Right lobe of liver (tissue), 6 donors: ENCODE data around the gene METAP2. TPM values are rescaled to one million over a fixed set of nuclear protein-coding genes. Genes with fewer than 3 reads are reported as not detected.
"Not testable (repeated sequence)": the region's sequence is repeated elsewhere in the genome, so short reads cannot be mapped to it uniquely, and the experiment has no call there.

ENCODE experiments used
- ATAC-seq, 4 donors: fragments of 200-7000 bp; cut with Tn5 transposase; one replicate each; pipeline ENCODE4 v1.9.1; 2020; ENCODE audit warnings: mild to moderate bottlenecking in 4 of 4, moderate library complexity in 4 of 4
- DNase-seq, 3 donors: peaks; one replicate each; pipeline ENCODE4 v3.0.0-alpha.2; 2020
- H3K27ac ChIP-seq, 3 donors: fragments of 200-600 bp; one replicate each; pipeline ENCODE4 v1.8.0; 2022
- H3K27me3 ChIP-seq, 2 donors: fragments of 200-600 bp; one replicate each; pipeline ENCODE4 v1.8.0; 2022
- H3K36me3 ChIP-seq, 4 donors: fragments of 200-600 bp; sonication (generic) in 1 of 4; one replicate each; pipeline versions ENCODE4 v1.5.1 to v1.8.0; 2017 to 2022; ENCODE audit warnings: control low read depth in 1 of 4
- H3K4me1 ChIP-seq, 4 donors: fragments of 200-600 bp; sonication (generic) in 1 of 4; one replicate each; pipeline versions ENCODE4 v1.5.1 to v1.8.0; 2017 to 2022; ENCODE audit warnings: control low read depth in 1 of 4
- H3K4me3 ChIP-seq, 3 donors: fragments of 200-600 bp; one replicate each; pipeline ENCODE4 v1.8.0; 2022
- H3K9me3 ChIP-seq, 4 donors: fragments of 200-600 bp; sonication (generic) in 1 of 4; one replicate each; pipeline versions ENCODE4 v1.5.1 to v1.8.0; 2017 to 2022; ENCODE audit warnings: control low read depth in 1 of 4
- POLR2A ChIP-seq: fragments of 450-650 bp; IDR thresholded peaks from one replicate; pipeline ENCODE4 v1.6.1; 2017; ENCODE audit warnings: antibody characterized with exemption, mild to moderate bottlenecking
- WGBS: methylation state at CpG from one replicate; pipeline ENCODE4 v1.1.6; 2018; ENCODE audit warnings: low coverage, low lambda C conversion rate; ENCODE audit not compliant: insufficient coverage; ENCODE audit errors: missing lambda C conversion rate; 5-methylcytosine and 5-hydroxymethylcytosine counted together
- intact Hi-C, 2 donors: fragments of 100-400 bp; cut with DNase I; formaldehyde crosslinking; loops; one replicate each; pipeline versions ENCODE4 v1.11.2 to v1.14.1; 2022
- total RNA-seq, 6 experiments: library from RNA; depleted of rRNA in 2 of 6; stranded (reverse); fragments of >200 nt in 2 of 6; fragmentation: NEBNext Ultra II Directional in 3 of 6; extraction: Animal tissue kit (Norgen Biotek cat#: 25700) in 3 of 6; gene quantifications; one replicate each; pipeline versions ENCODE4 v1.1.0 to v1.2.4, GENCODE V29; 2016 to 2023
- TF ChIP-seq, protein P1 (sequence below), 4 donors: fragments of 200-600 bp in 3 of 4; fragments of 450-650 bp in 1 of 4; IDR thresholded peaks; one replicate each; pipeline versions ENCODE4 v1.5.1 to v1.8.0; 2016 to 2022; ENCODE audit warnings: antibody characterized with exemption in 4 of 4, mild to moderate bottlenecking in 2 of 4
- donor health status: DM: no; HTN: yes; CAD: no.
- donor health status: DM: no; HTN: no; CAD: no.
- donor health status: DM: no; HTN: no; CAD: no.
- donor health status: DM: no; HTN: yes; CAD: no.
- donor health status: DM: no; HTN: yes; CAD: no.

METAP2 gene
- total RNA-seq, 6 experiments from 2014 or later = 25.5 to 62.0 (median 34.0) TPM

DNA sequence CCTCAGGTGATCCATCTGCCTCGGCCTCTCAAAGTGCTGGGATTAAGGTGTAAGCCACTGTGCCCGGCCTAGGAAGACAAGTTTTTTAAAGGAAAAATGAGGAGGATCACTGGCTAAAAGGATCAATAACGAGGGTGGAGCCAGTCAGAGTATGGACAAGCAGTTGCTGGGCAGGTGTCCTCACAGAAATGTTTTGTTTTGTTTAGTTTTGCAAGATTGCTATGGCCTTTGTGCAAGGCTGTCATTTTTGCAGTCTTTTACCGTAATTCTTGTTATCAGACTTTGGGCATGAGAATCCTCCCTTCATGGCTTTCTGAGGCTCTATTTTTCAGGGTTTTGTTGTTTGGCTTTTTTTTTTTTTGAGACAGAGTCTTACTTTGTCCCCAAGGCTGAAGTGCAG, 11.9 kb upstream of the METAP2 start:
- ATAC-seq = peak; percentile 61 to 83 (median 74)
- H3K4me3 ChIP-seq = no peak overlapping the region
- 21% methylated on average over 4 of the region's 4 CpGs for WGBS
- peaks cover 0 to 37% (median 12%) of the 10 kb centered on the region in 4 donors for H3K4me1 ChIP-seq
- no peaks in the 10 kb centered on the region for H3K36me3 ChIP-seq
- no peaks in the 10 kb centered on the region for H3K9me3 ChIP-seq
- no peak for TF ChIP-seq POLR2A
- TF ChIP-seq, protein P1, sequence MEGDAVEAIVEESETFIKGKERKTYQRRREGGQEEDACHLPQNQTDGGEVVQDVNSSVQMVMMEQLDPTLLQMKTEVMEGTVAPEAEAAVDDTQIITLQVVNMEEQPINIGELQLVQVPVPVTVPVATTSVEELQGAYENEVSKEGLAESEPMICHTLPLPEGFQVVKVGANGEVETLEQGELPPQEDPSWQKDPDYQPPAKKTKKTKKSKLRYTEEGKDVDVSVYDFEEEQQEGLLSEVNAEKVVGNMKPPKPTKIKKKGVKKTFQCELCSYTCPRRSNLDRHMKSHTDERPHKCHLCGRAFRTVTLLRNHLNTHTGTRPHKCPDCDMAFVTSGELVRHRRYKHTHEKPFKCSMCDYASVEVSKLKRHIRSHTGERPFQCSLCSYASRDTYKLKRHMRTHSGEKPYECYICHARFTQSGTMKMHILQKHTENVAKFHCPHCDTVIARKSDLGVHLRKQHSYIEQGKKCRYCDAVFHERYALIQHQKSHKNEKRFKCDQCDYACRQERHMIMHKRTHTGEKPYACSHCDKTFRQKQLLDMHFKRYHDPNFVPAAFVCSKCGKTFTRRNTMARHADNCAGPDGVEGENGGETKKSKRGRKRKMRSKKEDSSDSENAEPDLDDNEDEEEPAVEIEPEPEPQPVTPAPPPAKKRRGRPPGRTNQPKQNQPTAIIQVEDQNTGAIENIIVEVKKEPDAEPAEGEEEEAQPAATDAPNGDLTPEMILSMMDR (IDR thresholded peaks at IDR 0.05) = no peak
- H3K27me3 ChIP-seq = no peaks in the 10 kb centered on the region
- H3K27ac ChIP-seq = peak overlapping the region; percentile 29 to 61 (median 50)
- intact Hi-C loops = no loop called here
- peak in 1 of 3 donors; percentile 56 for DNase-seq

DNA sequence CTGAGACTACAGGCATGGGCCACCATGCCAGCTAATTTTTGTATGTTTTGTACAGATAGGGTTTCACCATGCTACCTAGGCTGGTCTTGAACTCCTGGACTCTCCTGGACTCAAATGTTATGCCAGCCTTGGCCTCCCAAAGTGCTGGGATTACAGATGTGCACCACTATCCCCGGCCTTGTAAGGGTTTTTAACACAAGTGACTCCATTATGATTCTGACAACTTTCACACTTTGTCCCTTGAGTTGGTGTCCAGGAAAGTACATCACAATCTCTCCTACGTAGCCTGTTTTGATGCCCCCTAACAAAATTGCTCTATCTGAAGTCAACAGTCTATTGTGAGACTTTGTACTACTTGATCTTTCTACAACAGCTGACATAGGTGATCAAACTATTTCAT, 11.4 kb upstream of the METAP2 start:
- intact Hi-C loops = no loop called here
- DNase-seq (no peak), ATAC-seq (peak in 1 of 4 donors; percentile 1)
- H3K27ac ChIP-seq = peak overlapping the region; percentile 29 to 61 (median 50)
- H3K36me3 ChIP-seq = no peaks in the 10 kb centered on the region
- H3K4me1 ChIP-seq = peaks cover 0 to 37% (median 12%) of the 10 kb centered on the region in 4 donors
- no peaks in the 10 kb centered on the region for H3K9me3 ChIP-seq
- no peak overlapping the region for H3K4me3 ChIP-seq
- TF ChIP-seq, protein P1 (IDR thresholded peaks at IDR 0.05) = no peak
- TF ChIP-seq POLR2A = no peak
- WGBS = 59% methylated on average over 2 of the region's 2 CpGs
- no peaks in the 10 kb centered on the region for H3K27me3 ChIP-seq

DNA sequence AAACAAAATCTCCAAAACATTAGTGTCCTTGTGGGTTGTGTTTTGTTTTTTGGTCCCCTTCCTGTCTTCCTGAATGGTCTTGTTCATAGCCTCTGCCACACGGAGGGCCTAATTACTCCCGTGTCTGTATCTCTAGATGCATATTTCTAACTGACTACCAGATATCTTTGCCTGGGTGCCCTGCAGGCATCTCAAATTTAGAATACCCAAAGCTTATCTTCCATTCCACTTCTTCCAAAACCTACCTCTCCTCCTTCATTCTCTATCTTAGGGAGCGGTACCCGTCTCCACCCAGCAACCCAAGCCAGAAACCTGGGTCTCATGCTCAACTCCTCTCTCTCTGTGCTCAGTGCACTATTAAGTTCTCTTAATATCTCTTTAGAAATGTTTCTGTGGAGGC, 10.9 kb upstream of the METAP2 start:
- intact Hi-C loops = no loop called here
- DNase-seq = no peak
- Histone ChIP-seq H3K4me3 (no peak overlapping the region), H3K4me1 (peaks cover 0 to 37% (median 12%) of the 10 kb centered on the region in 4 donors), H3K27me3 (no peaks in the 10 kb centered on the region), H3K36me3 (no peaks in the 10 kb centered on the region), H3K27ac (peak overlapping the region in 2 of 3 donors; percentile 26 to 61), H3K9me3 (no peaks in the 10 kb centered on the region)
- WGBS = 84% methylated on average over 4 of the region's 4 CpGs
- TF ChIP-seq, protein P1 (IDR thresholded peaks at IDR 0.05) = no peak
- TF ChIP-seq POLR2A = no peak
- no peak for ATAC-seq

DNA sequence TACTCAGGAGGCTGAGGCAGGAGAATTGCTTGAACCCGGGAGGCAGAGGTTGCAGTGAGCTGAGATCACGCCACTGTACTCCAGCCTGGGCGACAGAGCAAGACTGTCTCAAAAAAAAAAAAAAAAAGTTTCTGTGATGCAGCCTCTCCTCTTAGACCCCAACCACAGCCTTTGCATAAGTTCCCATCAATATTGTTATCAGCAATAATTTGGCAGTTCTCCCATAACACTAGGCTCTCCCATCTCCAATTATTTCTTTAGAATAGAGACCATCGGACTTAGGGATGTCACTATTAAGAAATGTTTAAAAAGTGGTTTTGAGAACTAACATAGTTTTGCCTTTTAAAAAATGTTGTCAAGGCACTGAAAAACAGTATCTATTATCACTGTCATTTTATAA, 10.2 kb upstream of the METAP2 start:
- H3K27me3 ChIP-seq, H3K36me3 ChIP-seq, H3K27ac ChIP-seq, DNase-seq, H3K9me3 ChIP-seq, ATAC-seq, intact Hi-C loops, H3K4me3 ChIP-seq: not testable (repeated sequence)
- H3K4me1 ChIP-seq = peaks cover 0 to 37% (median 12%) of the 10 kb centered on the region in 4 donors
- 67% methylated on average over 4 of the region's 4 CpGs for WGBS

DNA sequence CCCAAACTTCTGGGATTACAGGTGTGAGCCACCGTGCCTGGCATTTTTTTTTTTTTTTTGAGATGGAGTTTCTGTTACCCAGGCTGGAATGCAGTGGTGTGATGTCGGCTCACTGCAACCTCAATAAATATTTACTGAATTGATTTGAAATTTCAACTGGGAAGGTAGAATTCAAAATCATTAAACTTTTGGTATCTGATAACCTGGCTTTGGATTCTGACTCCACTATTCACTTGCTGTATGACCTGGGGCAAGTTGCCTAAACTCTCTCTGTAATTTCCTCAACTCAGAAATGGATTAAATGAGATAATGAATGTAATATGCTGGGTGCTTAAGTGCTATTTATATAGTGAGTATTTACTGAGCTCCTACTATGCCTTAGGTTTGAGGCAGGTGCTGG, 8.7 kb upstream of the METAP2 start:
- 11% methylated on average over 2 of the region's 2 CpGs for WGBS
- Histone ChIP-seq H3K4me1 (peaks cover 0 to 29% (median 8%) of the 10 kb centered on the region in 4 donors), H3K36me3 (no peaks in the 10 kb centered on the region), H3K4me3 (no peak overlapping the region), H3K9me3 (no peaks in the 10 kb centered on the region), H3K27me3 (no peaks in the 10 kb centered on the region), H3K27ac (peak overlapping the region in 1 of 3 donors; percentile 47)
- ATAC-seq (peak; percentile 74 to 79 (median 76)), DNase-seq (no peak)
- intact Hi-C loops = no loop called here
- TF ChIP-seq POLR2A = no peak
- TF ChIP-seq, protein P1 (IDR thresholded peaks at IDR 0.05) = no peak
